Fibroblast of lung (primary cell): ENCODE data around the gene XYLB. TPM values are rescaled to one million over a fixed set of nuclear protein-coding genes. Genes with fewer than 3 reads are reported as not detected.

Experiments used
- DNase-seq, 2 donors: peaks; one replicate each; pipeline versions ENCODE4 v3.0.0 to v3.0.0-alpha.2; 2010; ENCODE audit warnings: low read depth in 2 of 2
- H2AFZ ChIP-seq: 2 replicates; pipeline ENCODE4 v1.5.1; 2012; ENCODE audit warnings: low read length, control low read depth, inconsistent platforms
- H3K27ac ChIP-seq: 2 replicates; pipeline ENCODE4 v1.5.1; 2011; ENCODE audit warnings: low read length, control low read depth; ENCODE audit not compliant: insufficient read depth
- H3K27me3 ChIP-seq: 2 replicates; pipeline ENCODE4 v1.5.1; 2011; ENCODE audit warnings: mild to moderate bottlenecking, low read length; ENCODE audit not compliant: control insufficient read depth, insufficient read depth
- H3K36me3 ChIP-seq: 2 replicates; pipeline ENCODE4 v1.5.1; 2011; ENCODE audit warnings: low read length; ENCODE audit not compliant: control insufficient read depth, insufficient read depth
- H3K4me1 ChIP-seq: 2 replicates; pipeline ENCODE4 v1.5.1; 2011; ENCODE audit warnings: low read length; ENCODE audit not compliant: control insufficient read depth, insufficient read depth; ENCODE audit errors: extremely low read depth
- H3K4me2 ChIP-seq: 2 replicates; pipeline ENCODE4 v1.5.1; 2011; ENCODE audit warnings: low read length, control low read depth; ENCODE audit not compliant: insufficient read depth; ENCODE audit errors: extremely low read depth
- H3K4me3 ChIP-seq, 4 experiments: fragments of 200-600 bp in 1 of 4; sonication (generic) in 1 of 4; replicated peaks in 1 of 4; 2 replicates each; pipeline ENCODE4 v1.5.1; 2011 to 2016; ENCODE audit warnings: low read length in 4 of 4, low read depth in 3 of 4, mild to moderate bottlenecking in 3 of 4, control low read depth in 2 of 4, inconsistent platforms in 1 of 4, mixed read lengths in 1 of 4; ENCODE audit not compliant: insufficient read depth in 1 of 4; ENCODE audit errors: control extremely low read depth in 1 of 4
- H3K79me2 ChIP-seq: 2 replicates; pipeline ENCODE4 v1.5.1; 2012; ENCODE audit warnings: mild to moderate bottlenecking, low read length, inconsistent platforms; ENCODE audit not compliant: control insufficient read depth, insufficient read depth
- H3K9ac ChIP-seq: 2 replicates; pipeline ENCODE4 v1.5.1; 2011; ENCODE audit warnings: mild to moderate bottlenecking, low read length, control low read depth; ENCODE audit not compliant: insufficient read depth
- H3K9me3 ChIP-seq: 2 replicates; pipeline ENCODE4 v1.5.1; 2012; ENCODE audit warnings: low read depth, low read length; ENCODE audit not compliant: control insufficient read depth, insufficient read depth
- H4K20me1 ChIP-seq: 2 replicates; pipeline ENCODE4 v1.5.1; 2011; ENCODE audit warnings: low read length; ENCODE audit not compliant: control insufficient read depth, insufficient read depth; ENCODE audit errors: extremely low read depth
- EZH2 ChIP-seq: IDR thresholded peaks from 2 replicates; pipeline ENCODE4 v1.5.1; 2012; ENCODE audit warnings: low read length, control low read depth, mild to moderate bottlenecking; ENCODE audit errors: missing control alignments
- polyA plus RNA-seq, 2 donors: library from polyadenylated mRNA; depleted of rRNA in 1 of 2; stranded (reverse) in 1 of 2; unstranded in 1 of 2; fragments of >200 nt; gene quantifications; 2 replicates each; pipeline ENCODE4 v1.2.1, GENCODE V29; 2011 to 2012; ENCODE audit warnings: missing spikeins in 1 of 2
- total RNA-seq: library from RNA; depleted of rRNA; stranded (reverse); fragments of >200 nt; gene quantifications from 2 replicates; pipeline ENCODE4 v1.2.1, GENCODE V29; 2014
- TF ChIP-seq, protein P1 (sequence below), 2 donors: IDR thresholded peaks in 1 of 2; conservative IDR thresholded peaks in 1 of 2; 1 replicate in 1 of 2; 2 replicates in 1 of 2; pipeline ENCODE4 v1.5.1; 2011 to 2012; ENCODE audit warnings: low read length in 2 of 2, control low read depth in 1 of 2, inconsistent platforms in 1 of 2, low read depth in 1 of 2, mild to moderate bottlenecking in 1 of 2

XYLB gene
- total and polyA plus RNA-seq, 2 donors (not counting 1 experiment from before 2014, with no cell fraction given) = 2.2 to 5.1 TPM

GRCh38 chr3:38308456-38308855, 38.1 kb upstream of the XYLB start:
- DNase-seq = no peak
- no peaks in the 10 kb centered on the region for H3K36me3 ChIP-seq
- no peak overlapping the region for H3K9ac ChIP-seq
- peaks cover 7% of the 10 kb centered on the region for H3K27me3 ChIP-seq
- TF ChIP-seq, protein P1, sequence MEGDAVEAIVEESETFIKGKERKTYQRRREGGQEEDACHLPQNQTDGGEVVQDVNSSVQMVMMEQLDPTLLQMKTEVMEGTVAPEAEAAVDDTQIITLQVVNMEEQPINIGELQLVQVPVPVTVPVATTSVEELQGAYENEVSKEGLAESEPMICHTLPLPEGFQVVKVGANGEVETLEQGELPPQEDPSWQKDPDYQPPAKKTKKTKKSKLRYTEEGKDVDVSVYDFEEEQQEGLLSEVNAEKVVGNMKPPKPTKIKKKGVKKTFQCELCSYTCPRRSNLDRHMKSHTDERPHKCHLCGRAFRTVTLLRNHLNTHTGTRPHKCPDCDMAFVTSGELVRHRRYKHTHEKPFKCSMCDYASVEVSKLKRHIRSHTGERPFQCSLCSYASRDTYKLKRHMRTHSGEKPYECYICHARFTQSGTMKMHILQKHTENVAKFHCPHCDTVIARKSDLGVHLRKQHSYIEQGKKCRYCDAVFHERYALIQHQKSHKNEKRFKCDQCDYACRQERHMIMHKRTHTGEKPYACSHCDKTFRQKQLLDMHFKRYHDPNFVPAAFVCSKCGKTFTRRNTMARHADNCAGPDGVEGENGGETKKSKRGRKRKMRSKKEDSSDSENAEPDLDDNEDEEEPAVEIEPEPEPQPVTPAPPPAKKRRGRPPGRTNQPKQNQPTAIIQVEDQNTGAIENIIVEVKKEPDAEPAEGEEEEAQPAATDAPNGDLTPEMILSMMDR (conservative IDR thresholded peaks at IDR 0.05 in 1 of 2, IDR thresholded peaks at IDR 0.05 in 1 of 2; ENCODE audit: low read depth in 1 of 2, low read length in 2 of 2) = no peak
- TF ChIP-seq EZH2 = no peak
- H3K4me3 ChIP-seq = no peak overlapping the region
- no peak overlapping the region for H3K4me2 ChIP-seq
- no peaks in the 10 kb centered on the region for H4K20me1 ChIP-seq
- H2AFZ ChIP-seq = no peak overlapping the region
- no peaks in the 10 kb centered on the region for H3K9me3 ChIP-seq
- no peaks in the 10 kb centered on the region for H3K79me2 ChIP-seq
- no peak overlapping the region for H3K27ac ChIP-seq
- H3K4me1 ChIP-seq = no peaks in the 10 kb centered on the region

DNA sequence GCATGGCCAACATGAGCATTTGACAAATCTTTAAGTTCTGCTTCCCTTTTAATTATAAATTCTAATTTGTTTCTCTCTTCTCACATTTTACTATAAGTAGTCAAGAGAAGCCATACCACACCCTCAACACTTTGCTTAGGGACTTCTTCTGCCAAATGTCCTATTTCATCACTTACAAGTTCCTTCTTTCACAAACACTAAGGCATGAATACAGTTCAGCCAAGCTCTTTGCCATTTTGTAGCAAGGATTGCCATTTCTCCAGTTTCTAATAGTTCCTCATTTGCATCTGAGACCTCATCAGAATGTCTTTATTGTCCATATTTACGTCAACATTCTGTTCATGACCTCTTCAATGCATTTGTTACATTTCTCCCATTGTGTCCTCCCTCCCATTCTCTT, 35.1 kb upstream of the XYLB start:
- no peak for DNase-seq
- peaks cover 7% of the 10 kb centered on the region for H3K27me3 ChIP-seq

DNA sequence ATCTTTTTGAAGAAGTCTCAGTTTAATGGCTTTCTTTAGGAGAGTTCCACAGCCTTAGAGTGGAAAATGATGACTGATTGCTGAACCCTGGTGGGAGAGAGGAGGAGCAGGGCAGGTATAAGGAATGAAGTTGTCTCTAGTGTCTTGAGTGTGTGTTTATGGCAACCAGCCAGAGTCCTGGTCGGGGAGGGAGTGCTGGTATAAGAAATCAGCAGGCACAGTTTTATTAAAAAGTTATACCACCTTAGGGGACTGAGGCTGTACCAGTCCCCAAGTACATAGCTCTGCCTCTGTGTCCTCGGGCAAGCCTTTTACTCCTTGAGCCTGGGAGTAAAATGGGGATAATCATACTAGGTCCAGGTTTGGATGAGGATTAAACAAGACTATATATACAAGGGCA, 34.6 kb upstream of the XYLB start:
- H3K4me3 ChIP-seq = no peak overlapping the region
- no peaks in the 10 kb centered on the region for H3K36me3 ChIP-seq
- no peaks in the 10 kb centered on the region for H3K4me1 ChIP-seq
- H3K27me3 ChIP-seq = peaks cover 7% of the 10 kb centered on the region
- DNase-seq = no peak
- no peak overlapping the region for H2AFZ ChIP-seq
- no peaks in the 10 kb centered on the region for H4K20me1 ChIP-seq
- no peaks in the 10 kb centered on the region for H3K9me3 ChIP-seq
- no peaks in the 10 kb centered on the region for H3K79me2 ChIP-seq
- H3K9ac ChIP-seq = no peak overlapping the region
- no peak overlapping the region for H3K4me2 ChIP-seq
- TF ChIP-seq EZH2 = no peak
- TF ChIP-seq, protein P1 (conservative IDR thresholded peaks at IDR 0.05 in 1 of 2, IDR thresholded peaks at IDR 0.05 in 1 of 2; ENCODE audit: low read depth in 1 of 2, low read length in 2 of 2) = no peak
- no peak overlapping the region for H3K27ac ChIP-seq

More for the DNA sequence above, 35.1 kb upstream of the XYLB start:
- Histone ChIP-seq H3K27ac (no peak overlapping the region), H3K4me3 (no peak overlapping the region), H3K9ac (no peak overlapping the region), H2AFZ (no peak overlapping the region), H3K4me1 (no peaks in the 10 kb centered on the region), H4K20me1 (no peaks in the 10 kb centered on the region), H3K36me3 (no peaks in the 10 kb centered on the region), H3K9me3 (no peaks in the 10 kb centered on the region), H3K79me2 (no peaks in the 10 kb centered on the region), H3K4me2 (no peak overlapping the region)
- TF ChIP-seq, protein P1 (conservative IDR thresholded peaks at IDR 0.05 in 1 of 2, IDR thresholded peaks at IDR 0.05 in 1 of 2; ENCODE audit: low read depth in 1 of 2, low read length in 2 of 2) = no peak
- no peak for TF ChIP-seq EZH2
